Thoracic aorta (tissue), 2 donors: ENCODE measurements around the gene RAVER1. TPM values are rescaled to one million over a fixed set of nuclear protein-coding genes. Genes with fewer than 3 reads are reported as not detected.

Source experiments
- ATAC-seq: fragments of 150-250 bp; one replicate; pipeline ENCODE4 v1.8.0; 2017; ENCODE audit warnings: low read depth; ENCODE audit not compliant: insufficient number of reproducible peaks, low FRiP score
- DNase-seq: peaks from one replicate; pipeline ENCODE4 v3.0.0-alpha.2; 2020; ENCODE audit warnings: low spot score
- H3K27ac ChIP-seq, 2 donors: fragments of 200-600 bp; sonication (generic); 1 replicate in 1 of 2; 2 replicates in 1 of 2; pipeline ENCODE4 v1.5.1; 2016; ENCODE audit warnings: mild to moderate bottlenecking in 2 of 2, moderate library complexity in 2 of 2
- H3K27me3 ChIP-seq: fragments of 200-600 bp; sonication (generic); replicated peaks from 2 replicates; pipeline ENCODE4 v1.6.0; 2016; ENCODE audit warnings: mild to moderate bottlenecking; ENCODE audit not compliant: insufficient read depth
- H3K36me3 ChIP-seq: fragments of 200-600 bp; sonication (generic); one replicate; pipeline ENCODE4 v1.5.1; 2016
- H3K4me1 ChIP-seq, 2 donors: fragments of 200-600 bp; sonication (generic); 1 replicate in 1 of 2; 2 replicates in 1 of 2; pipeline versions ENCODE4 v1.5.1 to v1.6.0; 2016; ENCODE audit warnings: low read depth in 2 of 2, mild to moderate bottlenecking in 1 of 2; ENCODE audit not compliant: control insufficient read depth in 1 of 2
- H3K4me3 ChIP-seq: fragments of 200-600 bp; sonication (generic); 2 replicates; pipeline ENCODE4 v1.5.1; 2016; ENCODE audit warnings: mild to moderate bottlenecking
- H3K9me3 ChIP-seq: fragments of 200-600 bp; sonication (generic); 2 replicates; pipeline ENCODE4 v1.5.1; 2016
- CTCF ChIP-seq: fragments of 200-600 bp; sonication (generic); IDR thresholded peaks from one replicate; pipeline ENCODE4 v1.5.1; 2019; ENCODE audit warnings: antibody characterized with exemption
- total RNA-seq, 2 donors: library from RNA; depleted of rRNA; stranded (reverse); fragments of >200 nt; gene quantifications; one replicate each; pipeline versions ENCODE4 v1.1.0 to v1.2.3, GENCODE V29; 2016

Gene RAVER1
- total RNA-seq, 2 donors from 2014 or later, result 31.8 to 33.4 TPM

GRCh38 chr19:10321417-10321797, 11.9 kb downstream of the RAVER1 start:
- H3K27me3 ChIP-seq, result no peaks in the 10 kb centered on the region
- H3K27ac ChIP-seq, result no peak overlapping the region
- ATAC-seq, result no peak

GRCh38 chr19:10320602-10321416, 12.5 kb downstream of the RAVER1 start:
- peaks cover 66% of the 10 kb centered on the region for H3K36me3 ChIP-seq
- no peak for ATAC-seq

More at GRCh38 chr19:10321417-10321797, 11.9 kb downstream of the RAVER1 start:
- no peaks in the 10 kb centered on the region for H3K4me1 ChIP-seq
- DNase-seq, result no peak
- H3K36me3 ChIP-seq, result peaks cover 67% of the 10 kb centered on the region
- no peak overlapping the region for H3K4me3 ChIP-seq
- TF ChIP-seq CTCF, result no peak
- H3K9me3 ChIP-seq, result no peaks in the 10 kb centered on the region

GRCh38 chr19:10318807-10319682, 14.3 kb downstream of the RAVER1 start:
- Histone ChIP-seq H3K27ac (no peak overlapping the region), H3K4me3 (no peak overlapping the region), H3K9me3 (no peaks in the 10 kb centered on the region), H3K4me1 (peaks cover 4 to 10% of the 10 kb centered on the region in 2 donors), H3K27me3 (no peaks in the 10 kb centered on the region), H3K36me3 (peaks cover 48% of the 10 kb centered on the region)
- TF ChIP-seq CTCF, result no peak
- DNase-seq (no peak), ATAC-seq (no peak)

More at GRCh38 chr19:10320602-10321416, 12.5 kb downstream of the RAVER1 start:
- Histone ChIP-seq H3K4me3 (no peak overlapping the region), H3K4me1 (peaks cover 0 to 4% of the 10 kb centered on the region in 2 donors), H3K9me3 (no peaks in the 10 kb centered on the region), H3K27me3 (no peaks in the 10 kb centered on the region), H3K27ac (no peak overlapping the region)
- TF ChIP-seq CTCF, result no peak
- no peak for DNase-seq

GRCh38 chr19:10317857-10318462, 15.4 kb downstream of the RAVER1 start:
- H3K4me1 ChIP-seq, result peaks cover 4 to 10% of the 10 kb centered on the region in 2 donors
- DNase-seq (no peak), ATAC-seq (no peak)
- peaks cover 42% of the 10 kb centered on the region for H3K36me3 ChIP-seq
- no peak overlapping the region for H3K4me3 ChIP-seq
- no peaks in the 10 kb centered on the region for H3K9me3 ChIP-seq
- no peaks in the 10 kb centered on the region for H3K27me3 ChIP-seq
- H3K27ac ChIP-seq, result no peak overlapping the region
- no peak for TF ChIP-seq CTCF
